Endothelial cell of umbilical vein (primary cell): ENCODE results near the gene PDSS2.

Experiments
- EZH2 ChIP-seq: IDR thresholded peaks from 2 replicates; pipeline ENCODE4 v1.6.1; 2012; ENCODE audit warnings: borderline replicate concordance, low read depth, mild to moderate bottlenecking, moderate library complexity, low read length, inconsistent platforms; ENCODE audit not compliant: severe bottlenecking
- FOS ChIP-seq: IDR thresholded peaks from 2 replicates; pipeline ENCODE4 v1.6.1; 2011; ENCODE audit warnings: mild to moderate bottlenecking, low read length, moderate library complexity, borderline replicate concordance; ENCODE audit not compliant: insufficient read depth
- GATA2 ChIP-seq: IDR thresholded peaks from 2 replicates; pipeline ENCODE4 v1.7.0; 2011; ENCODE audit warnings: low read depth, mild to moderate bottlenecking, moderate library complexity, mixed read lengths, low read length; ENCODE audit not compliant: insufficient read length, insufficient read depth
- MYC ChIP-seq: IDR thresholded peaks from one replicate; pipeline ENCODE4 v1.6.1; 2011; ENCODE audit warnings: mild to moderate bottlenecking, low read depth, low read length
- POLR2A ChIP-seq: IDR thresholded peaks from 2 replicates; pipeline ENCODE4 v1.6.1; 2012; ENCODE audit warnings: low read depth, mild to moderate bottlenecking, control low read depth, low read length
- POLR2AphosphoS5 ChIP-seq: IDR thresholded peaks from 2 replicates; pipeline ENCODE4 v1.6.1; 2012; ENCODE audit warnings: low read depth, mild to moderate bottlenecking, control low read depth, low read length, moderate library complexity; ENCODE audit not compliant: insufficient read depth
- TF ChIP-seq, protein P1 (sequence below), 2 donors: IDR thresholded peaks; 1 replicate in 1 of 2; 2 replicates in 1 of 2; pipeline ENCODE4 v1.5.1; 2011; ENCODE audit warnings: low read length in 2 of 2, mild to moderate bottlenecking in 2 of 2, moderate library complexity in 2 of 2, control low read depth in 1 of 2, inconsistent platforms in 1 of 2, low read depth in 1 of 2; ENCODE audit not compliant: insufficient read depth in 1 of 2; ENCODE audit errors: extremely low read depth in 1 of 2

DNA sequence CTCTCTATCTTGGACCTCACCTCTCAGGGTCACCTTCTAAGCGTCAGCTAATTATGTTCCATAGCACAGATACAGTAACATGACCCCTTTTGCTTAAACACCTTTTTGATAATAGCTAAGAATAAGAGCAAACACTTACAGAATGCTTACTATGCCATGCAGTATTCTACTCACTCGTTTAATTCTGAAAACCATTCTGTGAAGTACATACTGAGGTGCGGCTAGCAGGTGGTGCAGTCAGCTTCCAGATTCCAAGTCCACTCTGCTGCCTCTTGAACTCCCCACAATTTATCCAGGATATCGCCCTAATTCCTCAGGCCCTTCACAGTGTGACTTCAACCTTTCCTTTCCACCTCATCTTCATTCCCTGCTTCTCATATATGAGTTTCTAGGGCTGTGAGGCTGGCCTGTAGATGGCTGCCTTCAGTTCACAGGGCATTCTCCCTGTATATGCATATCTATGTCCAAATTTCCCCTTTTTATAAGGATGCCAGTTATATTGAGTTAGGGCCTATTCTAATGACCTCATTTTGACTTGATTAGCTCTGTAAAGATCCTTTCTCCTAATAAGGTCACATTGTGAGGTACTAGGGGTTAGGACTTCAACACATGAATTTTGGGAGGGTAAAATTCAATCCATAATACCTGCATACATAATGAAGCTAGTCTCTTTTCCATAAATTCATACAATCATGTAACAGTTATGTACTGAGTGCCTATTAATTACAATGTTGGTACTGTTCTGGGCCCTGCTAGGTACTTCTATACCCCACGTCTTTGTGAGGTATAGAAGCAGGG is 130.1 kb downstream of the PDSS2 start:
- TF ChIP-seq, protein P1, sequence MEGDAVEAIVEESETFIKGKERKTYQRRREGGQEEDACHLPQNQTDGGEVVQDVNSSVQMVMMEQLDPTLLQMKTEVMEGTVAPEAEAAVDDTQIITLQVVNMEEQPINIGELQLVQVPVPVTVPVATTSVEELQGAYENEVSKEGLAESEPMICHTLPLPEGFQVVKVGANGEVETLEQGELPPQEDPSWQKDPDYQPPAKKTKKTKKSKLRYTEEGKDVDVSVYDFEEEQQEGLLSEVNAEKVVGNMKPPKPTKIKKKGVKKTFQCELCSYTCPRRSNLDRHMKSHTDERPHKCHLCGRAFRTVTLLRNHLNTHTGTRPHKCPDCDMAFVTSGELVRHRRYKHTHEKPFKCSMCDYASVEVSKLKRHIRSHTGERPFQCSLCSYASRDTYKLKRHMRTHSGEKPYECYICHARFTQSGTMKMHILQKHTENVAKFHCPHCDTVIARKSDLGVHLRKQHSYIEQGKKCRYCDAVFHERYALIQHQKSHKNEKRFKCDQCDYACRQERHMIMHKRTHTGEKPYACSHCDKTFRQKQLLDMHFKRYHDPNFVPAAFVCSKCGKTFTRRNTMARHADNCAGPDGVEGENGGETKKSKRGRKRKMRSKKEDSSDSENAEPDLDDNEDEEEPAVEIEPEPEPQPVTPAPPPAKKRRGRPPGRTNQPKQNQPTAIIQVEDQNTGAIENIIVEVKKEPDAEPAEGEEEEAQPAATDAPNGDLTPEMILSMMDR (IDR thresholded peaks at IDR 0.05; ENCODE audit: extremely low read depth in 1 of 2, insufficient read depth in 1 of 2, low read depth in 1 of 2, low read length in 2 of 2) = no peak
- no peak for TF ChIP-seq POLR2A
- no peak for TF ChIP-seq EZH2
- no peak for TF ChIP-seq GATA2
- no peak for TF ChIP-seq POLR2AphosphoS5
- TF ChIP-seq FOS = no peak
- TF ChIP-seq MYC = no peak
